ENCODE data around the gene NEU3. TPM values are rescaled to one million over a fixed set of nuclear protein-coding genes. Genes with fewer than 3 reads are reported as not detected.
A peak's percentile ranks its signal among the peaks of the same experiment; 100 is the strongest.
"Not testable (repeated sequence)": the region's sequence is repeated elsewhere in the genome, so short reads cannot be mapped to it uniquely, and the experiment has no call there.

NEU3 gene
- total and polyA plus RNA-seq, 7 donors = 1.8 to 26.7 (median 14.0) TPM

DNA sequence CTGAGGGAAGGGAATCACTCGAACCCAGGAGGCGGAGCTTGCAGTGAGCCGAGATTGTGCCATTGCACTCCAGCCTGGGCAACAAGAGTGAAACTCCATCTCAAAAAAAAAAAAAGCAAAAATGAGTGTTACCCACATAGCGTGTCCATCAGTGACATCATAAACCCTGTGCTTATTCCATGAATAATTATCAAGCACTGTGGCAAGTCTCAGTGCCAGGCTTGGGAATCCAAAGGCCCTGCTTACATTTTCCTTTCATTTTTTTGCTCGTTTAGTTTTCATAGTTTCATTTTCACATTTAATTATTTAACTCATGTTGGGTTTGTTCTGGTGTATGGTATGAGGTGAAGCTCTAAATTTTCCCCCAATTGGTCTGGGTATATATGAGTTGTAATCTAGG lies 46.5 kb downstream of the NEU3 start:
- no peak overlapping the region for H3K27ac ChIP-seq
- H3K36me3 ChIP-seq (ENCODE audit: insufficient read depth in 1 of 2, low read depth in 1 of 2) = no peaks in the 10 kb centered on the region
- WGBS, 3 donors = 76 to 84% (median 80%) methylated on average over 5 of the region's 5 CpGs
- H3K9me3 ChIP-seq = no peaks in the 10 kb centered on the region
- ATAC-seq (no peak), DNase-seq (no peak)
- intact Hi-C loops (cut with DNase I) = no loop called here
- TF ChIP-seq, protein P1, sequence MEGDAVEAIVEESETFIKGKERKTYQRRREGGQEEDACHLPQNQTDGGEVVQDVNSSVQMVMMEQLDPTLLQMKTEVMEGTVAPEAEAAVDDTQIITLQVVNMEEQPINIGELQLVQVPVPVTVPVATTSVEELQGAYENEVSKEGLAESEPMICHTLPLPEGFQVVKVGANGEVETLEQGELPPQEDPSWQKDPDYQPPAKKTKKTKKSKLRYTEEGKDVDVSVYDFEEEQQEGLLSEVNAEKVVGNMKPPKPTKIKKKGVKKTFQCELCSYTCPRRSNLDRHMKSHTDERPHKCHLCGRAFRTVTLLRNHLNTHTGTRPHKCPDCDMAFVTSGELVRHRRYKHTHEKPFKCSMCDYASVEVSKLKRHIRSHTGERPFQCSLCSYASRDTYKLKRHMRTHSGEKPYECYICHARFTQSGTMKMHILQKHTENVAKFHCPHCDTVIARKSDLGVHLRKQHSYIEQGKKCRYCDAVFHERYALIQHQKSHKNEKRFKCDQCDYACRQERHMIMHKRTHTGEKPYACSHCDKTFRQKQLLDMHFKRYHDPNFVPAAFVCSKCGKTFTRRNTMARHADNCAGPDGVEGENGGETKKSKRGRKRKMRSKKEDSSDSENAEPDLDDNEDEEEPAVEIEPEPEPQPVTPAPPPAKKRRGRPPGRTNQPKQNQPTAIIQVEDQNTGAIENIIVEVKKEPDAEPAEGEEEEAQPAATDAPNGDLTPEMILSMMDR (IDR thresholded peaks at IDR 0.05) = no peak
- no peaks in the 10 kb centered on the region for H3K27me3 ChIP-seq (ENCODE audit: insufficient read depth in 3 of 3, low read length in 2 of 3)
- H3K4me1 ChIP-seq = no peaks in the 10 kb centered on the region
- H3K4me3 ChIP-seq = no peak overlapping the region

DNA sequence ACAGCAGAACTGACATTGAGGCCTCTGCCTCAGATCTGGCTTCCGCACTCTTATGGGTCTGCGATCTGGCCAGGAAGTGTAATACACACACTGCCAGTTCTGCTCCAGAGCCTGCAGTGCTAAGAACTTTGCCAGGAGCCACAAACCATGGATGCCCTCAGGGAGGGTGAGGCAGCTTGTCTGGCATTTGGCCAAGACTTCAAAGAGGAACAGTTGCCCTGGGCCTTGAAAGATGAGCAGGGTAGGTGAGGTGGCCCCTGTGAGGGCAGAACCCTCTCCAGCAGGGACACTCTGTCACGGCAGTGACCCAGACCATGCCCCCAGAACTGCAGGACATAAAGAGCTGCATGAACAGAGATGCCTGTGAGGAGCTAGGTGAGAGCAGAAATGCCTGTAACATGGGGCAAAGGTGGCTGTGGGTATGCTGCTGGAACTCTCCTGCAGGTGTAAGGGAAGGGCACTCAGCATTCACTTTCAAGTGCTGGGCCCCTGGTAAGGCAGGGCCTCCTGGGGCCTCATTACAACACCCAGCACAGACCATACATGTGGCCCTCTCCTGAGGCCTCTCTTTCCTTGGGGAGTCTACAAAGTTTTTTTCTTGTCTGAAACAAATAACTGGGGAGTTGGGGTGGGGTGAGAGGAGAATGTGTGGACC lies 47.3 kb downstream of the NEU3 start:
- intact Hi-C loops (cut with DNase I) = no loop called here
- DNase-seq = no peak
- TF ChIP-seq, protein P1 (IDR thresholded peaks at IDR 0.05) = no peak
- no peaks in the 10 kb centered on the region for H3K9me3 ChIP-seq
- no peak overlapping the region for H3K4me3 ChIP-seq
- no peaks in the 10 kb centered on the region for H3K27me3 ChIP-seq (ENCODE audit: insufficient read depth in 3 of 3, low read length in 2 of 3)
- H3K36me3 ChIP-seq (ENCODE audit: insufficient read depth in 1 of 2, low read depth in 1 of 2) = no peaks in the 10 kb centered on the region
- peak; percentile 54 to 83 (median 72) for ATAC-seq
- no peak overlapping the region for H3K27ac ChIP-seq
- no peaks in the 10 kb centered on the region for H3K4me1 ChIP-seq
- 20 to 62% (median 30%) methylated on average over 3 of the region's 3 CpGs for WGBS, 3 donors

DNA sequence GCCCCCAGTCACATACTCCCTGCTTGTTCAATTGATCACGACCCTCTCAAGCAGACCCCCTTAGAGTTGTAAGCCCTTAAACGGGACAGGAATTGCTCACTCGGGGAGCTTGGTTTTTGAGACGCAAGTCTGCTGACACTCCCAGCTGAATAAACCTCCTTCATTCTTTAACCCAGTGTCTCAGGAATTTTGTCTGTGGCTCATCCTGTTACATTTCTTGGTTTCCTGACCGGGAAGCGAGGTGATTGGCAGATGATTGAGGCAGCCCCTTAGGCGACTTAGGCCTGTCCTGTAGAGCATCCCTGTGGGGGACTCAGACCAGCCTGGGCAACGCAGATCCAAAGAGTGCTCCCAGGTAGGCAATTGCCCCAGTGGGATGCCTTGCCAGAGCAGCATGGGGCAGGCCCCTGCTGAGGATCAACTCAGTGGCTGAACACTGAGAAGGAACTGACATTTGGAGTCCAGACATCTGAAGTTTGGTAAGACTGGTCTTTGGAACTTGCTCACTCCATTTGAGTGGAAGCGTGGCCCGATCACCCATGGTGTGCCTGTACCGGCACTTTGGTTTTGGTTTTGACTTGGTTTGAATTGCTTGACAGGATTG lies 51.5 kb downstream of the NEU3 start:
- intact Hi-C loops (cut with DNase I) = no loop called here
- WGBS, 3 donors = 92 to 96% (median 93%) methylated on average over 11 of the region's 11 CpGs
- DNase-seq = no peak
- H3K27me3 ChIP-seq (ENCODE audit: insufficient read depth in 3 of 3, low read length in 2 of 3) = no peaks in the 10 kb centered on the region
- no peaks in the 10 kb centered on the region for H3K4me1 ChIP-seq
- no peaks in the 10 kb centered on the region for H3K36me3 ChIP-seq (ENCODE audit: insufficient read depth in 1 of 2, low read depth in 1 of 2)
- TF ChIP-seq, protein P1 (IDR thresholded peaks at IDR 0.05) = no peak
- H3K9me3 ChIP-seq = no peaks in the 10 kb centered on the region
- ATAC-seq = no peak
- no peak overlapping the region for H3K4me3 ChIP-seq
- no peak overlapping the region for H3K27ac ChIP-seq

DNA sequence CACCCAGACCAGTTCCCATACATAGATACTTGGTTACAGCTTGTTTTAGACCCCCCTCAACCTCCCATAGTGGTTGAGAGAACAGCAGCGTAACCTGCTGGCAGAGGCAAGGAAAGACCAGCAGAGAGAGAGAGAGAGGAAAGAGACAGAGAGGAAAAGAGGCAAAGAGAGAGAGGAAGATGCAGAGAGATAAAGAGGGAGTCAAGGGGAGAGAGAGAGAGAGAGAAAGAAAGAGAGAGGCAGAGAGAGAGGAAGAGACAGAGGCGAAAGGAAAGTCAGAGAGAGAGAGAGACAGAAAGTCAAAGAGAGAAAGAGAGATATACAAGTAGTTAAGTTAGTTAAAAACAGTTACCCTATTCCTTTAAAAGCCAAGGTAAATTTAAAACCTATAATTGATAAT lies 52.5 kb downstream of the NEU3 start:
- no peaks in the 10 kb centered on the region for H3K36me3 ChIP-seq (ENCODE audit: insufficient read depth in 1 of 2, low read depth in 1 of 2)
- H3K4me3 ChIP-seq = no peak overlapping the region
- 67 to 97% (median 92%) methylated on average over 2 of the region's 2 CpGs for WGBS, 3 donors
- TF ChIP-seq, protein P1 (IDR thresholded peaks at IDR 0.05) = no peak
- no peaks in the 10 kb centered on the region for H3K4me1 ChIP-seq
- no peak for DNase-seq
- no peaks in the 10 kb centered on the region for H3K9me3 ChIP-seq
- no peak for ATAC-seq
- no peak overlapping the region for H3K27ac ChIP-seq
- H3K27me3 ChIP-seq (ENCODE audit: insufficient read depth in 3 of 3, low read length in 2 of 3) = no peaks in the 10 kb centered on the region
- intact Hi-C loops (cut with DNase I) = no loop called here

DNA sequence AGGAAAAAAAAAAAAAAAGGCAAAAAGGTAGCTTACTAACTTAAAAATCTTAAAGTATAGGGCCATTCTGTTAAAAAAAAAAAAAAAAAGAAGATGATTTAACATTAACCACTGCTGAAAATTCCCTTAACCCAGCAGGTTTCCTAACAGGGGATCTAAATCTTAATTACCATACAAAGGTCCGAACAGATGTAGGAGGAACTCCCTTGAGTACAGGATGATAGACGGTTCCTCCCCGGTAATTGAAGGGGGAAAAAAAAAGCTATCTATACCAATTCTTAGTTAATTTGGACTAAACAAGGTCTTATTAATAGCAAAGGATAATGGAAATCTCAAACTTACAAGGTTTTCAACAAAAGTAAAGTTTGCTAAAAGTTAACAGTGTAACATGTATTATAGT lies 53.1 kb downstream of the NEU3 start:
- H3K27me3 ChIP-seq (ENCODE audit: insufficient read depth in 3 of 3, low read length in 2 of 3); intact Hi-C loops (cut with DNase I); H3K36me3 ChIP-seq (ENCODE audit: insufficient read depth in 1 of 2, low read depth in 1 of 2); H3K9me3 ChIP-seq; DNase-seq; H3K4me1 ChIP-seq; H3K27ac ChIP-seq; H3K4me3 ChIP-seq; ATAC-seq: not testable (repeated sequence)
- WGBS, 3 donors = 36 to 44% (median 42%) methylated on average over 3 of the region's 3 CpGs

DNA sequence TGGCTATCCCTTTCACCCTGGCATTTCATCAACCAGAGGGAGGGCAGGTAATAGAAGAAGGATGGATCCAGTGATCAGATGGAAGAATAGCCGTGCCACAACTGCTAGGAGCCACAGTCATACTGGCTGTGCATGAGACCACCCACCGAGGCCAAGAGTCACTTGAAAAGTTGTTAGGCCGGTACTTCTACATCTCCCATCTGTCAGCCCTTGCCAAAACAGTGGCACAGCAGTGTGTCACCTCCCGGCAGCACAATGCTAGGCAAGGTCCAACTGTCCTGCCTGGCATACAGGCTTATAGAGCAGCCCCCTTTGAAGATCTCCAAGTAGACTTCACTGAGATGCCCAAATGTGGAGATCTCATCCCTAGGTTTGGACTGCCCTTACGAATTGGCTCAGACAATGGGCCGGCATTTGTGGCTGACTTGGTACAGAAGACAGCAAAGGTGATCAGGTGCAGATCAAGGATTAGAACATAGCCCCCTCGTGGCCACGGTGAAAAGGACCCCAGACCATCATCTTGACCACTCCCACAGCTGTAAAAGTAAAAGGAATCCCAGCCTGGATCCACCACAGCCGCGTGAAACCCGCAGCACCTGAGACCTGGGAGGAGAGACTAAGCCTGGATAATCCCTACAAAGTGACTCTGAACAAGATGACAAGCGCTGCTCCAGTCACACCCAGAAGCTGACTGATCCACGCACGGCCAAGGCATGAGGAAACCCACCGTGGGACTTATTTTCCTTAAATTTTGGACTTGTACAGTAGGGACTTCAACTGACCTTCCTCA lies 55.8 kb downstream of the NEU3 start:
- intact Hi-C loops (cut with DNase I) = not testable (repeated sequence)
- 82 to 88% (median 83%) methylated on average over 15 of the region's 15 CpGs for WGBS, 3 donors

GRCh38 chr11:75046668-75047067 lies 57.9 kb downstream of the NEU3 start:
- H3K36me3 ChIP-seq (ENCODE audit: insufficient read depth in 1 of 2, low read depth in 1 of 2); intact Hi-C loops (cut with DNase I); H3K4me1 ChIP-seq; H3K27ac ChIP-seq; ATAC-seq; H3K9me3 ChIP-seq; DNase-seq; H3K27me3 ChIP-seq (ENCODE audit: insufficient read depth in 3 of 3, low read length in 2 of 3); H3K4me3 ChIP-seq: not testable (repeated sequence)
- WGBS, 3 donors = 81 to 89% (median 86%) methylated on average over 5 of the region's 5 CpGs

More for the DNA sequence above, 55.8 kb downstream of the NEU3 start:
- H3K27me3 ChIP-seq (ENCODE audit: insufficient read depth in 3 of 3, low read length in 2 of 3); H3K4me3 ChIP-seq; H3K9me3 ChIP-seq; ATAC-seq; H3K27ac ChIP-seq; H3K4me1 ChIP-seq; H3K36me3 ChIP-seq (ENCODE audit: insufficient read depth in 1 of 2, low read depth in 1 of 2); DNase-seq: not testable (repeated sequence)
